PFSK-1 (cell line): ENCODE results near the gene TBX3.

ENCODE experiments used
- FOXP2 ChIP-seq: optimal IDR thresholded peaks from 2 replicates; pipeline ENCODE3; 2011; ENCODE audit warnings: borderline replicate concordance, control low read depth, inconsistent platforms; ENCODE audit not compliant: insufficient read depth; ENCODE audit errors: extremely low read length, extremely low read depth
- POLR2AphosphoS5 ChIP-seq: IDR thresholded peaks from 2 replicates; pipeline ENCODE4 v1.6.1; 2012; ENCODE audit warnings: low read depth, mild to moderate bottlenecking, control low read depth, low read length, moderate library complexity
- SIN3A ChIP-seq: IDR thresholded peaks from 2 replicates; pipeline ENCODE4 v1.6.1; 2012; ENCODE audit warnings: mild to moderate bottlenecking, low read length, moderate library complexity, borderline replicate concordance; ENCODE audit not compliant: insufficient read depth
- TAF1 ChIP-seq: IDR thresholded peaks from 2 replicates; pipeline ENCODE4 v1.6.1; 2012; ENCODE audit warnings: low read length, control low read depth, borderline replicate concordance; ENCODE audit not compliant: insufficient read depth
- TF ChIP-seq, protein P1 (sequence below), 2 experiments: IDR thresholded peaks; 2 replicates each; pipeline versions ENCODE4 v1.6.1 to v1.8.0; 2011 to 2012; ENCODE audit warnings: low read depth in 2 of 2, low read length in 2 of 2, control low read depth in 1 of 2, inconsistent platforms in 1 of 2, mild to moderate bottlenecking in 1 of 2, moderate library complexity in 1 of 2; ENCODE audit not compliant: insufficient read depth in 1 of 2

The TBX3 gene

DNA sequence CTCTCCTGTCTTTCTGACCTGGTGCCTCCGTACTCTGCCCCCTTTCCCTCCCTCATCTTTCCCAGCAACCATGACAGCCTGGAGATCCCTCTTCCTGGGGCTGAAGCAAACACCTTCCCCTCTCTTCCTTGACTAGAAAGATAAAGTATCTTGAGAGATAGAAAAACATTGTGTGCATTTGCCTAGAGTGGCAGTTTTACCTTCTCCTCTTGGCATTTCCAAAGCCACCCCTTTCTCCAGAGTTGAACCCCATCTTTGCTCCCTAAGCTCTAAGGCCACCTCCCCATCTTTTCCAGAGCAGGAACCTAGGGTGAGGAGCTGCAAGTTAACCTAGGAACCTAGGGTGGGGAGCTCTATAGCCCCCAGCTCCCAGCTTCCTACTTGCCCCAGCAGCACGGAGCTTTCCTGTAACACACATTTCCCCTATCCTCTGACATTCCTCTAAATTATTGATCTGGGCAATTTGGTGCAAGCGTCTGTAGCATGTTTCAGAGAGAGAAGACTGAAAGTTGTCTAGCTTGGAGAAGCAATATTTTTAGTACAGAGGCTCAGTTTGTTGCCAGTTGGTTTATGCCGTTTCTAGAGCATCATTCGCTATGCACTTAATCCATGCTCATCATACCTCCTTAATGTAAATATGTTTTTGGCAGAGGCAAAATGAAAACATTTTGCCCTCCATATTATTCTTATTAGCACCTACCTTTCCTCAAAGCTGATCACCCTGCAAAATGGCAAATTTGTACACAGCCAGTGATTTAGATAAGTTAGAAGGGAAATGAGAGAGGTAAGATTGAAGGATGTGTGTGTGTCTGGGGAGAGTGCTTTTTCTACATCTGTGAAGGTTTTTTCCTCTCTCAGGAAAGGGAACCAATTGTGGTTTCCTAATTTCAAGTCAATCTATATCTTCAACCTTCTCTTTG lies 5.4 kb upstream of the TBX3 start:
- TF ChIP-seq SIN3A (no peak), TAF1 (no peak), POLR2AphosphoS5 (no peak), FOXP2 (no peak)
- TF ChIP-seq, protein P1, sequence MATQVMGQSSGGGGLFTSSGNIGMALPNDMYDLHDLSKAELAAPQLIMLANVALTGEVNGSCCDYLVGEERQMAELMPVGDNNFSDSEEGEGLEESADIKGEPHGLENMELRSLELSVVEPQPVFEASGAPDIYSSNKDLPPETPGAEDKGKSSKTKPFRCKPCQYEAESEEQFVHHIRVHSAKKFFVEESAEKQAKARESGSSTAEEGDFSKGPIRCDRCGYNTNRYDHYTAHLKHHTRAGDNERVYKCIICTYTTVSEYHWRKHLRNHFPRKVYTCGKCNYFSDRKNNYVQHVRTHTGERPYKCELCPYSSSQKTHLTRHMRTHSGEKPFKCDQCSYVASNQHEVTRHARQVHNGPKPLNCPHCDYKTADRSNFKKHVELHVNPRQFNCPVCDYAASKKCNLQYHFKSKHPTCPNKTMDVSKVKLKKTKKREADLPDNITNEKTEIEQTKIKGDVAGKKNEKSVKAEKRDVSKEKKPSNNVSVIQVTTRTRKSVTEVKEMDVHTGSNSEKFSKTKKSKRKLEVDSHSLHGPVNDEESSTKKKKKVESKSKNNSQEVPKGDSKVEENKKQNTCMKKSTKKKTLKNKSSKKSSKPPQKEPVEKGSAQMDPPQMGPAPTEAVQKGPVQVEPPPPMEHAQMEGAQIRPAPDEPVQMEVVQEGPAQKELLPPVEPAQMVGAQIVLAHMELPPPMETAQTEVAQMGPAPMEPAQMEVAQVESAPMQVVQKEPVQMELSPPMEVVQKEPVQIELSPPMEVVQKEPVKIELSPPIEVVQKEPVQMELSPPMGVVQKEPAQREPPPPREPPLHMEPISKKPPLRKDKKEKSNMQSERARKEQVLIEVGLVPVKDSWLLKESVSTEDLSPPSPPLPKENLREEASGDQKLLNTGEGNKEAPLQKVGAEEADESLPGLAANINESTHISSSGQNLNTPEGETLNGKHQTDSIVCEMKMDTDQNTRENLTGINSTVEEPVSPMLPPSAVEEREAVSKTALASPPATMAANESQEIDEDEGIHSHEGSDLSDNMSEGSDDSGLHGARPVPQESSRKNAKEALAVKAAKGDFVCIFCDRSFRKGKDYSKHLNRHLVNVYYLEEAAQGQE (IDR thresholded peaks at IDR 0.05; ENCODE audit: insufficient read depth in 1 of 2, low read depth in 2 of 2, low read length in 2 of 2) = no peak

DNA sequence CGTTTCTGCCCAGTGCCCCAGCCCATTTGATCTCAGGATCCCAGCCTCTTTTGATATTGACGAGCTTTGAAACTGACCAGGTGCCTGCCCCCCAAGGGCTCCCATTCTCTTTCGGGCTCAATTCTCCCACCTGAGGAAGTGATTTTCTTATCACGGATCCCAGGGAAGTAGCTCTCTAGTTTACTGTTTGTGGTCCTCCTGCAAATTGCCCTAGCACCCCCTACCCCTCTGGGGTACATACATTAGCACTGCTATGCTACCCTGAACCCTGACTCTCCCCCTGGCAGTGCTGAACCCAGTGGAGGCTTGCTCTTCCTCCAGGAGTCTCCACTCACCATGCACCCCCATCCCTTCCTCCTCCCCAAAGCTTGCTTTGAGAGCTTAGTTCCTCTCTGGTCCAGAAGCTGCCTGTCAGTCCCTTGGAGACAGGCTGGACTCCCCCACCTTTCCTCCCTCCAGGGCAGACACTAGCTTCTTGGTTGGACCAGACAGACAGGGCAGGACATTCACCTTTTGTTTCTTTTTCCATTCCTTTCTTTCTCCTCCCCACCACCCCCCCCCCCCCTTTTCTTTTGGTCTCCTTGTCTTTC lies 4.4 kb upstream of the TBX3 start:
- no peak for TF ChIP-seq FOXP2
- TF ChIP-seq, protein P1 (IDR thresholded peaks at IDR 0.05; ENCODE audit: insufficient read depth in 1 of 2, low read depth in 2 of 2, low read length in 2 of 2) = no peak
- no peak for TF ChIP-seq POLR2AphosphoS5
- no peak for TF ChIP-seq SIN3A
- TF ChIP-seq TAF1 = no peak

DNA sequence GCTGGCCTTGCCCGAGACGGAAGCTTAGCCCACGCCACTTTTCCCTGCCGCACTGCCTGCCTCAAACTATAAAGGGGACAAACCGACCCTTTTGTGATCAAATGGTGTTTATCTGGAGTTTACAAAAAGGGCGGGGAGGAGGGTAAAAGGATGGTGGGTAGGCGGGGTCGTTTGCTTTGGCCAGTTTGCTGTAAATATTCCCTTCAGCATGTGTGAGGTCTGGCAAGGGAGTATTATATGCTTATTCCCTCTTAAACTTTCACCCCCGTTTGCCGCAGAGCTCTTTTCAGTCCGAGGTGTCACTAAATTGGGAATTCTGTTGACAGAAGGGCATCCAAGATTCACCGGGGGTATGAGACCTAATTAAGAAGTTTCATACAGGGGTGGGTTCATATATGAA lies 3.8 kb upstream of the TBX3 start:
- TF ChIP-seq TAF1 (no peak), POLR2AphosphoS5 (no peak), FOXP2 (no peak), SIN3A (no peak)
- TF ChIP-seq, protein P1 (IDR thresholded peaks at IDR 0.05; ENCODE audit: insufficient read depth in 1 of 2, low read depth in 2 of 2, low read length in 2 of 2) = no peak

DNA sequence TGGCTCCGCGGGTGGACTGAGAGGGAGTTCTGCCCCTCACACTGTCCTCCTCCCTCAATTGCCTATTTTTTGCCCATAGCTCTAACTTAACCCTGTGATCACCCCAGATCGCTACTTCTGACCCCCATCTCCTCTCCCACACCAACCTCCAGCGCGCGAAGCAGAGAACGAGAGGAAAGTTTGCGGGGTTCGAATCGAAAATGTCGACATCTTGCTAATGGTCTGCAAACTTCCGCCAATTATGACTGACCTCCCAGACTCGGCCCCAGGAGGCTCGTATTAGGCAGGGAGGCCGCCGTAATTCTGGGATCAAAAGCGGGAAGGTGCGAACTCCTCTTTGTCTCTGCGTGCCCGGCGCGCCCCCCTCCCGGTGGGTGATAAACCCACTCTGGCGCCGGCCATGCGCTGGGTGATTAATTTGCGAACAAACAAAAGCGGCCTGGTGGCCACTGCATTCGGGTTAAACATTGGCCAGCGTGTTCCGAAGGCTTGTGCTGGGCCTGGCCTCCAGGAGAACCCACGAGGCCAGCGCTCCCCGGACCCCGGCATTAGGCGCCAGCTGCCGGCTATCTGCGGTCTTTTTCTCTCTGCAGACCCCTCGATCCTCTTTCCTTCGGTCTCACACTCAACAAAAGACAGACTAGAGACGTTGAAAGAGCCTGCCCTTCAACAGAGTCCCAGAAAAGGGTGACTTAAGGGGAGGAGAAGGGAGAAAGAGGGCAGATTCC lies 3.0 kb upstream of the TBX3 start:
- TF ChIP-seq SIN3A = no peak
- TF ChIP-seq, protein P1 (IDR thresholded peaks at IDR 0.05; ENCODE audit: insufficient read depth in 1 of 2, low read depth in 2 of 2, low read length in 2 of 2) = no peak
- no peak for TF ChIP-seq POLR2AphosphoS5
- no peak for TF ChIP-seq TAF1
- no peak for TF ChIP-seq FOXP2
